HuH-7.5 (cell line): Measurements from ENCODE around the gene VEPH1.

Experiments
- DNase-seq: peaks from one replicate; pipeline ENCODE4 v3.0.0; 2011; ENCODE audit warnings: low spot score

Gene VEPH1

DNA sequence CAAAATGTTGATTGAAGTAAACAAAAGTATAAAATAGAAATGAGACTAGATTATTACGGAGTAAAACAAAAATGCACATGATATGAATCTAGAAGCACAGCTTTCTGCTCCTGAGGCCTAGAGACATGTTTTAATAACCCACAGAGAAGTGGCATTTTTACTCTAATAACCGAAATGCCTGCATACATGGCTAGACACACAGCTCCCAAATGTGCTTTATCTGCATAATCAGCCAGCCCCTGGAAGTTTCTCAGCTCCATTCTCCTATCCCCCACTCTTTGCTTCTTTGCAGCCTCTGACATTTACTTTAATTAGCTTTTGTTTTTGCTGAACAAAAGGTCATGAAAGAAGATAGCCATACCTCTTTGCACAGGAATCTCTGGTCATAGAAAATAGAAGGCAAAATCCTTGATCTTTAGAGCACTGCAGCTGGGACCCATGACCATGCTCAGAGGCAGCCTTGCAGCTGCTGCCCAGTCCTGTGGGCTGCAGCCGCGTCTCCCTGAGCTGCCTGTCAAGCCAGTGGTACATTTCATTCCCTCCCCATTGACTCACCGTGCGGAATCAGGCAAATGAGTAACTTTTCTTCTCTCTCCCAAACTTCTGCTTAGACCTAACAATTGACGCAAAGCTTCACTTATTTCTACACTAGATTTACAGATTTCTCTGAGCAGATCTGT, at the start of gene VEPH1:
Gene VEPH1 (minus strand): TSS at position 501 of the 680 bp plus-strand sequence. CDS start 8,067 bp downstream, outside the sequence.
- DNase-seq: no peak

DNA sequence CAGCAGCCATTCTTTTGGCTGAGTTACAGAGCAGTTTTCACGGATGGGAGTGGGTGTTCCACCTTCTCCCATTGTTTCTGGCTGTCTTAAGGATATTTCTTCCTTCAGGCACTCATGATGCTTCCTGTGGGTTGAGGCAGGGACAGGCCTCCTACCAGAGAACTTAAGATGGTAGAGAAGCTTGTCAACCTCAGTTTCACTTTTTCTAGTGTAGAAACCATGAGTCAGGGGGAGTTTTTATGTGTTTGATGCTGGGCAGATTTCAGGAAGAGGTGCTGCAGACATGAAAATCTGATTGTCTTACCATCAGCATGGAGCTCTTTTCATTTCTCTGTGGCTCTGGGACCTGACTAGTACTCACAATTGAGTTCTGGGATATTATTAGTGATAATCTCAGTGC, 48.7 kb upstream of the VEPH1 start:
- DNase-seq: no peak

DNA sequence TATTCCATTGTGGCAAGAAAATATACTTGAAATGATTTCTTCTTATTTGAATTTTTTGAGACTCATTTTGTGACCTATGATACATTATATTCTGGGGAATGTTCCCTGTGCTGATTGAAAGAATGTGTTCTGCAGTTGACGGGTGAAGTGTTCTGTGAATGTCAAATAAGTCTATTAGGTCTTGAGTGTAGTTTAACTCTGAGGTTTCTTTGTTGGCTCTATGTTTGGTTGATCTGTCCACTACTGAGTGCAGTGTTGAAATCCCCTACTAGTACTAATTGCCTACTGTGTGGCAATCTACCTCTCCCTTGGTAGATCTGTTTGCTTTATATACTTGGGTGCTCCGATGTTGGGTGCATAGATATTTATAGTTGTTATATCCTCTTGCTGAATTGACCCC, 46.3 kb upstream of the VEPH1 start:
- no peak for DNase-seq

DNA sequence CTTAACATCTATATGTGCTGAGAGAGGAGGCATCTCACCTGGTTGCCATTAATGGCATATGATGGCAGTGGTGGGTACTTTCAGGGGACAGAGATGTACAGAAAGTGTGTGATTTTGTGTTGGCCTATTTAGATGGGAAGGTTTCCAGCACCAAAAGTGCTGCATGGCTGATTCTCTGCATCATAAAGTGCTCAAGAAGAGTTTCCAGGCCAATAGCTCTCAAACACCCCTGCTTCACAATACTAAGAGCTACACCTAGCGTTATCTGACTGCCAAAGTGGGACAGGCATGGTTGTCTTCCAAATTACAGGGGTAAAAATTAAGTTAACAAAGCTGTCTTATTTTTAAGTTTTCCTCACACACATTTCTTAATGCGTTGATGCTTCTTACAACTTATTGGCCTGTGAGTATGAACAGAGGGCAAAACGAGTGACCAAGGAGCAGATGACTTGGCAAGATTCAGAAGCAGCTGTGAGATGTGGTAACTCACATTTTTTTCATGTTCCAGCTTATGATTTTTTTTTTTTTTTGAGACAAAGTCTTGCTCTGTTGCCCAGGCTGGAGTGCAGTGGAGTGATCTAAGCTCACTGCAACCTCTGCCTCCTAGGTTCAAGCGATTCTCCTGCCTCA, 41.4 kb upstream of the VEPH1 start:
- no peak for DNase-seq

DNA sequence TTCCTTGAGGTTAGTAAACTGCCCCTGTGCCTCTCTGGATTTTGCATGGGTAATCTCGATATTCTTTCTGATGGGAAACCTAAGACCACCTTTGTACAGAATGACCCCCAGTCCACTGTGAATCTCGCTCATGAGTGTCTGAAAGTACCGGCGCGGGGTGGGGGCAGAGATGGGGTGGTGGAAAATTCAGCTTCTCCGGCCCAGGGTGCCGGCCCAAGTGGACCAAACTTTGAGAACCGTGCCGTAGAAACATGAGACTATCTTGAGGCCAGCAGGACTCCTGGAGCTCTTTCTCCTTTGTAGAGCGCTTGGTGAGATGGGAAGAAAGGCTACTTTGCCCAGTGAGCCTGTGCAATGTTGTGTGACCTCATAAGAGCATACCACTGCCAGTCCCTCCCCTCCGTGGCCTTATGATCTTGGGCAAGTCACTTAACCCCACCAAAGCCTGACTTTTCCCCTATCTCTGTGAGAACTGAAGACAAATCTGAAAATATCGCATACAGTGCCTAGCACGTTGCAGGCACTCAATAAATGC, 40.4 kb upstream of the VEPH1 start:
- DNase-seq: no peak

DNA sequence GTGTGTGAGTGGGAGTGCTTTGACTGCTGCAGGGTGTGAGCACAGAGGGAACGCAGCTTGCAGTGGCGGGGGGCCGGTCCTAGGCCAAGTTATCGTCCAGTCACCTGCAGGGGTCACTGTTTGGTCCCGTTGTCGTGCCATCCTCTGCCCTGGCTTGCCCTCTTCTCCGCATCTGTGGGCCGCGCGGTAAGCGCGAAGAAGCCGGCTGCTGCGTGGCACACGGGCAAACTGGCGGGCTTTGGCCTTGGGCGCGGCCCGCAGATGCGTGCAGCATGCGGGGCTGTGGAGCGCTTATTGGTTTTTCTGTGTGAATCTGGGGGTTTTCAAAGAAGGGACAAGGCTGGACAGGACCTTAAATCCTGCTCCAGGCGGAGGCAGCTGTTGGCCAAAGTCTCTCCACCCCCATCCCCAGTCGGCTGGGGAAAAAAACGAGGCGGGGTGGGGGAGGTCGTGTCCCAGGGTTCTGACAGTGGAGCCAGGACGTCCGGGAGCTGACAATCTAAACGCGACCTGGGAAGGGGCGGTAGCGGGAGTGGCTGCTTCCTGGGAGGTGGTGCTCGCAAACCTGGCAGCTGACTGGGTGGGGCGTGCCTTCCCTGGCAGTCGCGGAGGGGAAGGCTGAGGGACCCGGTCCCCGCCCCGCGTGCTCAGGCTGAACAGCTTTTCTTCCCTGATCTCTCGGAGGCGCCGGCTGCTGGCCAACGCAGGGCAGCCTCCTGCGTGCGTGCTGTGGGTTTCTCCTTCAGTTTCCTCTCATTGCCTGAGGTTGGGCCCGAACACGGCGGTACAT, 39.7 kb upstream of the VEPH1 start:
- DNase-seq: peak; percentile 31

DNA sequence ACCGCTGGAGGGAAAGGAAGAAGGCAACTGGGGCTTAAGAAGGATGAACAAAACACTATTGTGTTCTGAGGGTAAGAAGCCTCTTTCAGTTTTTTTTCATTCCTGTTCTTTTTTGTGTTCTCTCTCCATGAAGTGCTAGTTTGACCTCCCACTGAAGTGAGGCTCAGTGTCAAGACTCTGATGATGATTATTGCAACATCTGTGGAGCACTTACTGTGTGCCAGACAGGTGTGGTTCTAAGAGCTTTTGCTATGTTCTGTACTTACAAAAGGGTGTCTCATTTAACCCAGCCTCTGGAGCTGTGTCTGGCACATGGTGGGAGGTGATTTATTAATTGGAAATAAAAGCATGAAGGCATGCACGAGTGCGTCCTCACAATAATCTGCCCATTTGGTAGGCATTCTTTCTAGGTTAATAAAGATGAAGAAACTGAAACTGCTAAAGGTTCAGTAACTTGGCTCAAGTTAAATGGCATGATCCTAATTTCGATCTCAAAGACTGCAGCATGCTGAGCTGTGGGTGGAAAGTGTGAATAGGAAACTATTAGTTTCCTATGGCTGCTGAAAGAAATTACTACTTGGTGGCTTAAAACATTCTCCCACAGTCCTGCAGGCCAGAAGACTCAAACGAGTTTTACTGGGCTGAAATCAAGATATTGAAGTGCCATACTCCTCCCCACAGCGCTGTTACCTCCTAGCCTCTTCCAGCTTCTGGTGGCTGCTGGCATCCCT, 38.5 kb upstream of the VEPH1 start:
- DNase-seq: no peak

DNA sequence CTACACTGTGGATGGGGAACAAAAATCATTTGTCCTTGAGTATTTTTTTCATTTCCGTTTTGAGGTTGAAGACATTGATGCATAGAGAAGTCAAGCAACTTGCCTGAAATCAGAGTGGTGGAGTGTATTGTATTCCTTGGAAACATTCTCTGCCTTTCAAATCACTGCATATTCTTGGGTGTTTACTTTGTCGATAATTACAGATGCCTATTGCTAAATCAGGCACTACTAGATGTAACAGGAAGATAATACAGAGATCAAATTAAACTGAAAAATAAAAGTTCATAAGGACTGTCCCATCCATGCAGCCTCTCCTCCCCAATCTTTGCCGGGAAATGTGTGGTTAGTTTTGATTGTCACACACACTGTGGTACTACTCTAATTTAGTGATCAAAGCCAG, 37.4 kb upstream of the VEPH1 start:
- DNase-seq: no peak

DNA sequence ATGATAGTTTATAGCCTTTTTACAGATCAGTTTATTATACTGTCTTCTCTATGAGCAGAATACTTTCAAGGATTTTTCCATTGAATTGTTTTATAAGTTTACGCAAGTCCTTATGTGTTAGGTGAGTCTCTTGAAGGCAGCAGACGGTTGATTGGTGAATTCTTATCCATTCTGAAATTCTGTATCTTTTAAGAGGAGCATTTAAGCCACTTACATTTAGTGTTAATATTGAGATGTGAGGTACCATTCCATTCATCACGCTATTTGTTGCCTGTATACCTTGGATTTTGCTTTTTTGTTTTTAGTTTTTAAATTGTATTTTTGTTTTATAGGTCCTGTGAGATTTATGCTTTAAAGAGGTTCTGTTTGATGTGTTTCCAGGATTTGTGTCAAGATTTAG, 32.5 kb upstream of the VEPH1 start:
- no peak for DNase-seq

DNA sequence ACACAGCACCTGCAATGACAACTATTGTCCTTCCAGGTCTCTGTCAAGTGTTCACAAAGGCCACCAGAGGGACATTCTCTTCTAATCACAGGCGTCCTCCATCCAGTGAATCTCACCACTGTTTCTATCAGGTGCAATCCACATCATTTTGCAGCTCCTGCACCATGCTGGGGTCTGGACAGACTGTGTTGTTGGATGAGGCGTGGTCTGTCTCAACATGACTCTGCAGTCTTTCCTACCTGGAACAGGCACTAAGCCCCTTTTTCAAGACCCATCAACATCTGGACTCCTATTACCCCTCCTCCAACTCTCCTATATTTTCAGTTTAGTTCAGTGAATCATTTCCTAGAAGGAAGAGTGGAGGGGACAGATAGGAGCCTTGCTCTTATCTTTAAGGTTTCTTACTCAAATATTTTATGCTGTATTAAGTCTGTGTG, 31.5 kb upstream of the VEPH1 start:
- DNase-seq: no peak

DNA sequence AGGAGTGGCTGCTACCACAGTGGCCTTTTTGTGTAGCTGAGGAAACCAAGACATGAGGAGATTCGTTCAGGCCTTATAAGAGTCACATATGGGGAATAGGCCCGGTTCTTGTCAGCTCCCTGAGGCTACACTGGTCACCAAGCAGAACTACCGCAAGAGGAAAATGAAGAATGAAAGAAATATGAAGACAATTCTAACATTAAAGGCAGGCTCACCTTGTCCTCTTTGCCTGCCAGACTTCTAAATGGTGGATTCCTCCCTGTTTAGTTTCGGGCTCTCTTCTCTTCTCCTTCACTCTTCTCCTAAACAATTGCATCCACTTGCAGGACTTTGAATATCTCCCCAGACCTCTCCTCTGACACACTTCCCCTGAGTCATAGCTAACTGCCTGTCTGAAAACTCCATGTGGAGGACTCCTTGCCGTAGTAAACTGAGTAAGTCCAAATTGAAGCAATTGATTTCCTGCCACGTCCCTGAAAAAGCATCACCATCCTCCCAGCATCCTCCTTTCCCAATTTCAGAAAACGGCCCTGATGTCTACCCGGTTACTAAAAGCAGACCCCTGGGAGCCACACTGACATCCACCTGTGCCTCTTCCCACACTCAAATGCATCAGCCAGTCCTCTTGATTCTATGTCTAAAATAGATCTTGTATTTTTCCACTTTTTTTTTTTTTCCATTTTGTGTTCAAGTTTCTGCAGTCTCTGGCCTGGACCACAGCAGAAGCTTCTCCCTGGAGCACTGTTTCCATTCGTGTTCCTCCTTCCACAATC, 30.3 kb upstream of the VEPH1 start:
- no peak for DNase-seq

DNA sequence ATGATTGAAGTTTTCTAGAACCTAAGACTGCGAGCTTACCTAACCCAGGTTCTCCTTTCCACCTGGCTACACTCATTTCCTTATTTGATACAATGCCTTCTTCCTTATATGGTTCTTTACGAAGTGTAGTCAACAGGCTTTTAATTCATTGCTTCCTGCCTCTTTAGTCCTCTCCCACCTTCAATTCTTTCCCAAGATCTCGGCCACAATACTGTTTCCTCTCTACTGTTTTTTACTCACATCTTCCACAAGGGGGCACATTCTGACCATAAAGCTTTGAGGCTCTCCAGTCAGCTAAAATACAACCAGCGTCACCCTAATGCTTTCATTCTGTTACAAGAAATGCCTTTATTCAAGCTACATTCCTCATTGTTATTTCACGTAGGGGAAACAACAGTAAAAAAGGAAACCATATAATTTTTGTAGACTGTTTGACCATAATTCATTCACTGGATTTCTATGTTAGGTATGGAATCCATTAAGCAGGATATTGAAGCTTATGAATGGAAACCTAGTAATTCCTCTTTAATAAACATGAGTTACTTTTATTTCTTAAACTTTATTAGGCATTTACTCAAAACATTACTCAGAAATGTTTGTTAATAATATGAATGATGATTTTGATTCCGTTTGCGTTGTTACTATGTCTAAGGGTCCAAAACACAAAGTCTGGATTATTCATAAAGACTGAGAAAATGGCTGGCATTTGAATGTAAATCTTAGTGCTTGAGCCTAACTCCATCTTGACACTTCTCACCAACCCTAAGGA, 29.5 kb upstream of the VEPH1 start:
- DNase-seq: peak; percentile 31

DNA sequence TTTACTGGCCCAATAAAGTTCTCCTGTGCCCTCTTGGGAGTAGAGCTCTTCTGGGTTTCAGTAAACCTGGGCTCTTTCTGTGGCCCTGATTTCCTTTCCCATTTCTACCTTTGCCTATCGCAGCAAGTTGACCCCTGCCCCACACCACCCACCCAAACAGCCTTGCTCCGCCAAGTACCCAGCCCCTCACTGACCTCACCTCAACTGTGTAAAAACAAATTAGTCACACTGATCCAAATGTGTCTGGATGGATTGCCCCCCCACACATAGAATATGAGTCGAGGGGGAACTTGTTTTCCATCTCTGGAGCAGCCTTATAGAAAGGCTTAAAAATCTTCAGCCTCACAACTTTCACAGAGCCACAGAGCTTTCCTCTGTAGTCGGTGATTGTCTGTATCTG, 28.6 kb upstream of the VEPH1 start:
- DNase-seq: no peak

DNA sequence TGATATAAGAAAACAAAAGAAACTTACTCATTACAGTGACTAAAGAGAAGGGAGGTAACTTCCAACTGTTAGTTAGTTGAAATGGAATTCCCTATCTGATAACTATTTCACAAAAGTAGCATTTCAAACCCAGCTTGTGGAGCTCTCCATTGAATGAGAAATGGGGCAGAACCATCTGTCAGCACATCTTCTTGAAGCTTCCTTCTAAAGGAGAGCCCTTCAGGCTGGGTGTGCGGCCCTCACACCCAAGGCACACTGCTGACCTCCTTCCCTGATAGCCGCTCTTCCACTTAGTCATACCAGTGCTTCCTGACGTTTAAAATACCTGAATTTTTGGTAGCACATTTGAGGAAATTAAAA, 28.1 kb upstream of the VEPH1 start:
- no peak for DNase-seq

DNA sequence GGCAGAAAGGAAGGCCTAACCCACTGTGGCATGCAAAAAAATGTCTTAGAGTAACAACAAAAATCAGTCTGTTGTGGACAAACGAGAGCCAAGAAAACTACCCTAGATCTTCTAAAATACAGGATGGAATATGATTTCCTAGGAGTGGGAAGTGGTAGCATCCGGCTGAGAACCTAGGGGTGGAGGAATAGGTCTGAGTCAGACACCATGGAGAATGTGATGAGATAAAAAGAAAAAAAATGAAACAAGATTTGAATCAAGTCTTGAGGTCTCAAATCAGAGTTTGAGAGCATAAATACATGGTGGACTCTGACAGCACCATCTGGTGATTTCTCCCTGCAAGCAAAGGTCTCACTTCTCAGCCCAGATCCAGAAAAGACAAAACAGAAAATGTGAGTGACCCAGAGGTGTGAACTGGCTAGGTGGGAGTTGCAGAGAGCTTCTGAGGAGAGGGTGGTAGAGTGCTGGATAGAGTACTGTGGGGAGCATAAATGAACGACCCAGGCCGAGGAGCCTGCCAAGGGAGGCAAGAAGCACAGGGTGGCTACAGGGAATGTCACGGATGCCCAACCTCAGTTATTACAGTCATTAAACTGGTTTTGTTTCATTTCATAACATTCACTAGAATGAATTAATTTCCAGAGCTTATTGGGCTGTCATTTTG, 27.6 kb upstream of the VEPH1 start:
- DNase-seq: no peak

DNA sequence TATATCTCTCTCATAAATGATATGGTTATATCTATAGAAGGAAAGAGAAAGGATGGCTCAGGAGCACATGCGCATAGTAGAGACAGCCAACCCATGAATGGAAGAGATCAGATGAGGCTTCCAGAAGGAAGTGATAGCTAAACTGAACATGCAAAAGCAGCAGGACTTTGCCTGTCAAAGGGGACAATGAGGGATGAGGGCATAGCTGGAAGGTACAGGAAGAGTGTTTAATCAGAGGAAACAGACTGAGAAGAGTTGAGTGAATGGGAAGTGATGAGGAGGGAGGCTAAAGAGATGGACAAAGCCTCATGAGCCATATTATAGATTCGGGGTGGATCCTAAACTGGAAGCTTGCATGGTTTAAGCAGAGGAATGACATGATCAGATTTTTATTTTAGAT, 26.5 kb upstream of the VEPH1 start:
- no peak for DNase-seq

DNA sequence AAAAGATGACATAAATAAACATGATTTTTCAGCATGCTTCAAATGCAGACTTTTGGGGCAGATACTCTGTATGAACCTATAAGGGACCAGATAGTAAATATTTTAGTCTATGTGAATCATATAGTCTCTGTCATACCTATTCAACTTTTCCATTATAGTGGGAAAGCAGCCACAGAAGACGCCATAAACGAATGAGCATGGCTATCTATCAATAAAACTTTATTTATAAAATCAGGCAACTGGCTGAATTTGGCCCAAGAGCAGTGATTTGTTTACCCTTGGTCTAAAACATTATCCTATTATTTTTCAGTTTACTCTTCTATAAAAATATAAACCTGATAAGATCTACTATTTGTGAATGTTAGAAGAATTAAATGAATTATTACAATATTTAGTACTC, 25.9 kb upstream of the VEPH1 start:
- no peak for DNase-seq

DNA sequence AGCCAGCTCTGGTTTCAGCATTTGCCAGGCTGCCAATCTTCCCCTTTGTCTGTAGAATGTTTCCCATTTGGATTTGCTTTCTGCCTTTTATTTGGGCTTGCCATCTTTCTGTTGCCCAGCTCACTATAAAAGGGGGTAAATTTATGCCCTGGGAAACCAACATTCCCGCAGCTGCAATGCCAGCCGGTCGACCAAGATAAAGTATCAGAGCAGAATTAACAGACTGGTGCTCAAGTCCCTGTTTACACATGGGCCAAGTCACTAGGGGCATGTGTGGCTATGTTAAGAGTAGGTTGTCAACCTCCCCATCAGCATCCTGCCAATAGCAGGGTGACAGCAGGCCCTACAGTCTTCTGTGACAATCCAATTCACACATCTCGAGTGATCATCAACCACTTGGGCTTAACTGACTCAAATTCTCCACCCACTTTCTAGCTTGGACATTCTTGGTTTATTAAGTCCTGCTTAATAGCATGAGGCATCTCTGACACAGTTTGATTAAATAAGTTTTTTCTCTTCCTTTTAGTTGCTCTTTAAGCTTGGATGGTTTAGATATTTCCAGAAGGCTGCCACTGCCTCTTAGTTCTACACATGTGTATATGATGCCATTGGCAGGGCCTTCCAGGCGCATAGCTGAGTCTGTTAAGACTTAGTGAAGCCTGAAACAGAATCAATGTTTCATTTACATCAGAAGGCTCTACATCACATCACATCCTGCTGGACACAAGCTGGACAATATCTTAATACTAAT, 24.1 kb upstream of the VEPH1 start:
- no peak for DNase-seq

DNA sequence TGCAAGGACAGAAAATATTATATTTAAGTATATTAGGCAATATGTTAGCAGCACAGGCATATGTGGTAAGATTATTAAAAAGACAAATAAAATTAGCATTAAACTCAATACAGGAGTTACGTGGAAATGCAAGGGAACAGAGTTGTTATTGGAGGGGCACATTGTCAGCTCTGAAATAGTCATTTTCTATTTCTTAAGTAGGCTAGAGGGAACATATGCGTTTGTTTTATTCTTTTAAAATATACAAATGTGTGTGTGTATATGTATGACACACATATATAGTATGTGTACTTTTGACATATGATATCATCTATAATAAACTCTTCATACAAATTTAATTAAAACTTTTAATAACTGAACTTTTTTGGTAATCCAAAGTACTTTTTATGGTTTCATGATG, 22.8 kb upstream of the VEPH1 start:
- DNase-seq: no peak

DNA sequence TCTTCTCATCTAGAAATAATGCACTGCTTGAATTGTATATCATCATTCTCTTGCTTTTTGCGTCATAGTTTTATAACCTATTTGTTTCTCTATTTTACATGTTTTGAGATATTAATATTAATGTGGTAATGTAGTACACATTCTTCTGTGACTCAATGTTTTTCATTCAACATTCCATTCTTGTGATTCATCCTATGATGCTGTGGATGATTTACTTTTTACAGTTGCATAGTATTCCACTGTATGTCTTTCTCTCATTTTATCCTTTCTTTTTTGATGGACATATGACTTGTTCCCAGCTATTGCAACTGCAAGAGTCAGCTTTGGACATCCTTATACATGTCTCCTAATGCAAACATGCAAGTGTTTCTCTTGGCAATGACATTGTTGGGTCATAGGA, 20.6 kb upstream of the VEPH1 start:
- DNase-seq: no peak
